Activated CD8-positive, alpha-beta memory T cell treated with anti-CD3 and anti-CD28 coated beads, Interleukin-2, amount 50 U/mL, for 24 hours (primary cell): Measurements from ENCODE around the gene CALCOCO1.
"Not testable (repeated sequence)": the region's sequence is repeated elsewhere in the genome, so short reads cannot be mapped to it uniquely, and the experiment has no call there.

Experiments used
- DNase-seq: peaks from one replicate; pipeline ENCODE4 v3.0.0-alpha.2; 2020; ENCODE audit errors: extremely low read depth

Gene CALCOCO1

GRCh38 chr12:53733051-53733806 lies 6.0 kb upstream of the CALCOCO1 start:
- DNase-seq: no peak

- DNase-seq: no peak
Measured at GRCh38 chr12:53729644-53730043, 2.4 kb upstream of the CALCOCO1 start.

GRCh38 chr12:53728206-53728605 lies 954 bp upstream of the CALCOCO1 start:
- no peak for DNase-seq

- DNase-seq: no peak
Measured at GRCh38 chr12:53726946-53727309, 324 bp downstream of the CALCOCO1 start.

GRCh38 chr12:53726341-53726740 lies 911 bp downstream of the CALCOCO1 start:
- no peak for DNase-seq

- no peak for DNase-seq
Measured at GRCh38 chr12:53725824-53726223, 1.4 kb downstream of the CALCOCO1 start.

GRCh38 chr12:53722450-53723041 lies 4.7 kb downstream of the CALCOCO1 start:
- DNase-seq: no peak

GRCh38 chr12:53720946-53721345 lies 6.3 kb downstream of the CALCOCO1 start:
- no peak for DNase-seq

GRCh38 chr12:53719649-53720048 lies 7.6 kb downstream of the CALCOCO1 start:
- DNase-seq: no peak

GRCh38 chr12:53718567-53718966 lies 8.7 kb downstream of the CALCOCO1 start:
- DNase-seq: not testable (repeated sequence)

GRCh38 chr12:53717319-53717718 lies 9.9 kb downstream of the CALCOCO1 start:
- DNase-seq: no peak

GRCh38 chr12:53714004-53714403 lies 13.2 kb downstream of the CALCOCO1 start:
- DNase-seq: no peak

- DNase-seq: no peak
Measured at GRCh38 chr12:53713516-53713915, 13.7 kb downstream of the CALCOCO1 start.

GRCh38 chr12:53712059-53712643 lies 15.1 kb downstream of the CALCOCO1 start:
- DNase-seq: no peak

GRCh38 chr12:53710091-53710490 lies 17.2 kb downstream of the CALCOCO1 start:
- no peak for DNase-seq

- DNase-seq: no peak
Measured at GRCh38 chr12:53709671-53710070, 17.6 kb downstream of the CALCOCO1 start.

- DNase-seq: no peak
Measured at GRCh38 chr12:53706080-53706479, 21.2 kb downstream of the CALCOCO1 start.

GRCh38 chr12:53703756-53704155 lies 23.5 kb downstream of the CALCOCO1 start:
- no peak for DNase-seq

GRCh38 chr12:53701518-53702264 lies 25.6 kb downstream of the CALCOCO1 start:
- peak; percentile 59 for DNase-seq

GRCh38 chr12:53700567-53700966 lies 26.7 kb downstream of the CALCOCO1 start:
- DNase-seq: no peak

- no peak for DNase-seq
Measured at GRCh38 chr12:53699678-53700025, 27.6 kb downstream of the CALCOCO1 start.

- DNase-seq: no peak
Measured at GRCh38 chr12:53698948-53699677, 28.1 kb downstream of the CALCOCO1 start.
